Measurements from ENCODE around the gene SERP2. TPM values are rescaled to one million over a fixed set of nuclear protein-coding genes. Genes with fewer than 3 reads are reported as not detected.

The SERP2 gene
- total RNA-seq, 1 donor = 9.5 TPM

GRCh38 chr13:44389876-44390275, 16.3 kb downstream of the SERP2 start:
- no peak overlapping the region for H3K4me3 ChIP-seq (ENCODE audit: low read depth, low read length)
- peak; percentile 27 for DNase-seq (ENCODE audit: low read depth)
- TF ChIP-seq, protein P1, sequence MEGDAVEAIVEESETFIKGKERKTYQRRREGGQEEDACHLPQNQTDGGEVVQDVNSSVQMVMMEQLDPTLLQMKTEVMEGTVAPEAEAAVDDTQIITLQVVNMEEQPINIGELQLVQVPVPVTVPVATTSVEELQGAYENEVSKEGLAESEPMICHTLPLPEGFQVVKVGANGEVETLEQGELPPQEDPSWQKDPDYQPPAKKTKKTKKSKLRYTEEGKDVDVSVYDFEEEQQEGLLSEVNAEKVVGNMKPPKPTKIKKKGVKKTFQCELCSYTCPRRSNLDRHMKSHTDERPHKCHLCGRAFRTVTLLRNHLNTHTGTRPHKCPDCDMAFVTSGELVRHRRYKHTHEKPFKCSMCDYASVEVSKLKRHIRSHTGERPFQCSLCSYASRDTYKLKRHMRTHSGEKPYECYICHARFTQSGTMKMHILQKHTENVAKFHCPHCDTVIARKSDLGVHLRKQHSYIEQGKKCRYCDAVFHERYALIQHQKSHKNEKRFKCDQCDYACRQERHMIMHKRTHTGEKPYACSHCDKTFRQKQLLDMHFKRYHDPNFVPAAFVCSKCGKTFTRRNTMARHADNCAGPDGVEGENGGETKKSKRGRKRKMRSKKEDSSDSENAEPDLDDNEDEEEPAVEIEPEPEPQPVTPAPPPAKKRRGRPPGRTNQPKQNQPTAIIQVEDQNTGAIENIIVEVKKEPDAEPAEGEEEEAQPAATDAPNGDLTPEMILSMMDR (IDR thresholded peaks at IDR 0.05; ENCODE audit: insufficient read depth, low read length) = no peak

DNA sequence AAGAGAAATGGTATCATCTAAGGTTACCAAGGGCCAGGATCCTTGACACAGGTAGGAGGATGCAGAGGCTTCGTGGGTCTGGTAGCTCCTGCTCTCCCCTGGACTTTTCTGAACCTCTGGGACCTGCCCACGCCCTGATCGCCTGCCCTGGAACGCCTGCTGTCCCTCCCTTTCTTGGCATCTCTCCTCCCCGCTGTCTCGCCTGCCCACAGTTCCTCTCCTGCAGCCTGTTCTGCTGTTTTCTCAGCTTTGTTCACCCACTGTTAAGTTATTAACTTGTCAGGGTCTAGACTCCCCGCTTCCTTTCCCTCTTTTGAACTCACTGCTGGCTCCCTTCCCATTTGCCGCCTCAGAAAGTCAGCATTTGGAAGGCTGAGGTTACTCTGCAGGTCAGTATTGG, 19.8 kb downstream of the SERP2 start:
- no peak overlapping the region for H3K4me3 ChIP-seq (ENCODE audit: low read depth, low read length)
- TF ChIP-seq, protein P1 (IDR thresholded peaks at IDR 0.05; ENCODE audit: insufficient read depth, low read length) = no peak
- no peak for DNase-seq (ENCODE audit: low read depth)

DNA sequence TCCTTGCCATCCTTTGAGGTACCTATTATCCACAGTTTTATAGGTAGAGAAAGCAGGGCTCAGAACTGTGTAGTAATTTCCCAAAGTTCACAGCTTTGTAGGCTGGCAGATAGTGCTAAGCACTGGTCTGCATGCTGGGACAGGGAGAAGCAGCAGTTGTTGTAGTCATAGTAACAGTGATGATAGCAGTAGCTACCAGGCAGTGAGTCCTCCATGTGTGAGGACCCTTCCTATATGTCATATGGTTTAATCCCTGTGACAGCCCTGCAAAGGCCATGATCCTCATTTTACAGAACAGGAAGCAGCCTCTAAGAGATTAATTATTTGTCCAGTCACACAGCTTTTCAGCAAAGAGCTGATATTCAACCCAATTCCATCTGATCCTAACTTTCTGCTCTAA, 21.0 kb downstream of the SERP2 start:
- H3K4me3 ChIP-seq (ENCODE audit: low read depth, low read length) = no peak overlapping the region
- no peak for DNase-seq (ENCODE audit: low read depth)
- TF ChIP-seq, protein P1 (IDR thresholded peaks at IDR 0.05; ENCODE audit: insufficient read depth, low read length) = no peak

- no peak for DNase-seq (ENCODE audit: low read depth)
- TF ChIP-seq, protein P1 (IDR thresholded peaks at IDR 0.05; ENCODE audit: insufficient read depth, low read length) = no peak
- no peak overlapping the region for H3K4me3 ChIP-seq (ENCODE audit: low read depth, low read length)
Measured at GRCh38 chr13:44395976-44396694, 22.5 kb downstream of the SERP2 start.

- peak; percentile 44 for DNase-seq (ENCODE audit: low read depth)
- TF ChIP-seq, protein P1 (IDR thresholded peaks at IDR 0.05; ENCODE audit: insufficient read depth, low read length) = no peak
- no peak overlapping the region for H3K4me3 ChIP-seq (ENCODE audit: low read depth, low read length)
Measured at GRCh38 chr13:44396701-44397580, 23.3 kb downstream of the SERP2 start.

DNA sequence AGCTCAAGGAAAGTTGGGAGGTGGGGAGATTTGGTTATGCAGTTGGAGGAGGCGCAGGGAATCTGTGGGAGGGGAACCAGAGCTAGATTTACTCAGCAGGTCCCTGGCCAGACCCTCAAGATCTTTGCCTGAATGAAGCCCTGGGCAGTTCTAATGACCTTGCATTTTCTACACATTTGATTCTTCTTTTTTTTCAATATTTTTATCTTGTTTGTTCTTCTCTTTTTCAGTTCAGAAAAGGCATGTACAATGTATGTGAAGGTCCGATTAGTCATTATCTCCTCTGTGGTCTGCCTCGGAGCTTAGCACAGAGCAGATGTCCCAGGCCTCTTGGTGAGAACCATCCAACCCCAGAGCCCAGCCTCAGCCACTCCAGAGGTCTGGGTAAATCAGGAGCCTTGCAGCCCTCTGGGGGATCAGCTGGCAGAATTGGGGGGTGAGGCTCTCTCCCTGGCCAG, 24.2 kb downstream of the SERP2 start:
- H3K4me3 ChIP-seq (ENCODE audit: low read depth, low read length) = no peak overlapping the region
- TF ChIP-seq, protein P1 (IDR thresholded peaks at IDR 0.05; ENCODE audit: insufficient read depth, low read length) = no peak
- no peak for DNase-seq (ENCODE audit: low read depth)

Data from fibroblast of the aortic adventitia (primary cell).